ENCODE measurements around the gene POLR2E. TPM values are rescaled to one million over a fixed set of nuclear protein-coding genes. Genes with fewer than 3 reads are reported as not detected.
A peak's percentile ranks its signal among the peaks of the same experiment; 100 is the strongest.

Gene POLR2E
- total RNA-seq, 4 donors from 2014 or later: 118 to 263 (median 228) TPM

- Histone ChIP-seq H3K4me1 (no peaks in the 10 kb centered on the region), H3K4me3 (peak overlapping the region in 1 of 4 donors; percentile 25), H3K27ac (no peak overlapping the region), H3K36me3 (no peaks in the 10 kb centered on the region), H3K27me3 (peaks cover 25 to 28% (median 27%) of the 10 kb centered on the region in 3 donors), H3K9me3 (no peaks in the 10 kb centered on the region)
- in situ Hi-C loops (cut with MboI; ENCODE audit: low sequenced_read_pairs in 4 of 4) (no loop called here), intact Hi-C loops (cut with DNase I; ENCODE audit: low total_unique reads) (no loop called here)
- no peak for ATAC-seq
- TF ChIP-seq CTCF (IDR thresholded peaks at IDR 0.05 in 4 of 5, conservative IDR thresholded peaks at IDR 0.05 in 1 of 5) (no peak), POLR2A (IDR thresholded peaks at IDR 0.05) (no peak)
- DNase-seq: peak in 1 of 2 donors; percentile 36
These were observed 20.5 kb downstream of the POLR2E start for GRCh38 chr19:1074544-1075283.

GRCh38 chr19:1073956-1074517, 21.1 kb downstream of the POLR2E start:
- Histone ChIP-seq H3K27ac (no peak overlapping the region), H3K4me3 (no peak overlapping the region), H3K36me3 (no peaks in the 10 kb centered on the region), H3K27me3 (peaks cover 31 to 35% (median 34%) of the 10 kb centered on the region in 3 donors), H3K4me1 (no peaks in the 10 kb centered on the region), H3K9me3 (no peaks in the 10 kb centered on the region)
- intact Hi-C loops (cut with DNase I; ENCODE audit: low total_unique reads) (no loop called here), in situ Hi-C loops (cut with MboI; ENCODE audit: low sequenced_read_pairs in 4 of 4) (no loop called here)
- TF ChIP-seq POLR2A (IDR thresholded peaks at IDR 0.05): no peak
- TF ChIP-seq CTCF (IDR thresholded peaks at IDR 0.05 in 4 of 5, conservative IDR thresholded peaks at IDR 0.05 in 1 of 5): no peak
- ATAC-seq (no peak), DNase-seq (no peak)

- Histone ChIP-seq H3K27me3 (peaks cover 37 to 42% (median 41%) of the 10 kb centered on the region in 3 donors), H3K27ac (no peak overlapping the region)
These were observed 21.9 kb downstream of the POLR2E start for GRCh38 chr19:1073063-1073955.

More at GRCh38 chr19:1073063-1073955, 21.9 kb downstream of the POLR2E start:
- H3K4me1 ChIP-seq: no peaks in the 10 kb centered on the region
- no peaks in the 10 kb centered on the region for H3K36me3 ChIP-seq
- H3K9me3 ChIP-seq: no peaks in the 10 kb centered on the region
- intact Hi-C loops (cut with DNase I; ENCODE audit: low total_unique reads) (no loop called here), in situ Hi-C loops (cut with MboI; ENCODE audit: low sequenced_read_pairs in 4 of 4) (no loop called here)
- no peak for ATAC-seq
- H3K4me3 ChIP-seq: no peak overlapping the region
- DNase-seq: no peak
- TF ChIP-seq POLR2A (IDR thresholded peaks at IDR 0.05): no peak
- no peak for TF ChIP-seq CTCF (IDR thresholded peaks at IDR 0.05 in 4 of 5, conservative IDR thresholded peaks at IDR 0.05 in 1 of 5)
